Nephron progenitor cell (in vitro differentiated cells): ENCODE data around the gene INTS3.
A peak's percentile ranks its signal among the peaks of the same experiment; 100 is the strongest.

Experiments
- DNase-seq: peaks from one replicate; pipeline ENCODE4 v3.0.0; 2021
- H3K27ac Mint-ChIP-seq: 2 replicates; pipeline ENCODE4 v1.8.0; 2021; ENCODE audit warnings: mild to moderate bottlenecking, moderate library complexity, mixed read lengths
- H3K27me3 Mint-ChIP-seq: 2 replicates; pipeline ENCODE4 v1.8.0; 2021; ENCODE audit warnings: mild to moderate bottlenecking, low read depth, mixed read lengths; ENCODE audit not compliant: poor library complexity
- H3K36me3 Mint-ChIP-seq: 2 replicates; pipeline ENCODE4 v1.8.0; 2021; ENCODE audit warnings: low read depth, mixed read lengths
- H3K4me1 Mint-ChIP-seq: 2 replicates; pipeline ENCODE4 v1.8.0; 2021; ENCODE audit warnings: mixed read lengths
- H3K4me3 Mint-ChIP-seq: 2 replicates; pipeline ENCODE4 v1.8.0; 2021; ENCODE audit warnings: mild to moderate bottlenecking, moderate library complexity, mixed read lengths
- H3K9me3 Mint-ChIP-seq: 2 replicates; pipeline ENCODE4 v1.8.0; 2021; ENCODE audit warnings: mild to moderate bottlenecking, moderate library complexity, mixed read lengths
- CTCF ChIP-seq: fragments of 200-600 bp; sonication (generic); IDR thresholded peaks from 2 replicates; pipeline ENCODE4 v1.5.0; 2021; ENCODE audit warnings: antibody characterized with exemption

INTS3 gene

GRCh38 chr1:153688736-153689328 lies 39.0 kb upstream of the INTS3 start:
- Mint-ChIP-seq H3K27ac (no peak overlapping the region), H3K4me1 (peaks cover 62% of the 10 kb centered on the region), H3K27me3 (peaks cover 8% of the 10 kb centered on the region), H3K4me3 (no peak overlapping the region), H3K36me3 (no peaks in the 10 kb centered on the region), H3K9me3 (no peaks in the 10 kb centered on the region)
- no peak for TF ChIP-seq CTCF
- DNase-seq, result no peak

GRCh38 chr1:153693466-153693865 lies 34.4 kb upstream of the INTS3 start:
- DNase-seq, result no peak
- no peak for TF ChIP-seq CTCF
- H3K36me3 Mint-ChIP-seq, result no peaks in the 10 kb centered on the region
- peaks cover 6% of the 10 kb centered on the region for H3K27me3 Mint-ChIP-seq
- H3K27ac Mint-ChIP-seq, result no peak overlapping the region
- no peaks in the 10 kb centered on the region for H3K9me3 Mint-ChIP-seq
- H3K4me3 Mint-ChIP-seq, result no peak overlapping the region
- peaks cover 52% of the 10 kb centered on the region for H3K4me1 Mint-ChIP-seq

GRCh38 chr1:153696741-153697140 lies 31.1 kb upstream of the INTS3 start:
- Mint-ChIP-seq H3K4me3 (no peak overlapping the region), H3K27me3 (peaks cover 6% of the 10 kb centered on the region), H3K36me3 (no peaks in the 10 kb centered on the region), H3K27ac (peak overlapping the region; percentile 96), H3K4me1 (peaks cover 36% of the 10 kb centered on the region), H3K9me3 (no peaks in the 10 kb centered on the region)
- no peak for TF ChIP-seq CTCF
- no peak for DNase-seq

GRCh38 chr1:153697191-153698019 lies 30.4 kb upstream of the INTS3 start:
- peak overlapping the region; percentile 96 for H3K27ac Mint-ChIP-seq
- no peak for TF ChIP-seq CTCF
- peaks cover 32% of the 10 kb centered on the region for H3K4me1 Mint-ChIP-seq
- H3K27me3 Mint-ChIP-seq, result peaks cover 9% of the 10 kb centered on the region
- H3K36me3 Mint-ChIP-seq, result no peaks in the 10 kb centered on the region
- H3K9me3 Mint-ChIP-seq, result no peaks in the 10 kb centered on the region
- H3K4me3 Mint-ChIP-seq, result peak overlapping the region; percentile 54
- DNase-seq, result peak; percentile 80

- Mint-ChIP-seq H3K27me3 (peaks cover 8% of the 10 kb centered on the region), H3K9me3 (no peaks in the 10 kb centered on the region), H3K36me3 (no peaks in the 10 kb centered on the region), H3K4me3 (peak overlapping the region; percentile 54), H3K27ac (peak overlapping the region; percentile 96), H3K4me1 (peaks cover 32% of the 10 kb centered on the region)
- no peak for TF ChIP-seq CTCF
- DNase-seq, result peak; percentile 28
These were observed 29.6 kb upstream of the INTS3 start for GRCh38 chr1:153698020-153698922.
